HG03575 (cell line): ENCODE data around the gene CNTN2.

Source experiments
- ATAC-seq: cut with Tn5 transposase; IDR thresholded peaks from one replicate; pipeline ENCODE4 v1.9.1; 2021; ENCODE audit not compliant: unreplicated experiment, insufficient number of reproducible peaks, low FRiP score; ENCODE audit errors: extremely low read depth

Gene CNTN2

GRCh38 chr1:205017001-205017400, 26.0 kb upstream of the CNTN2 start:
- ATAC-seq, result no peak

GRCh38 chr1:205017766-205018165, 25.2 kb upstream of the CNTN2 start:
- ATAC-seq, result no peak

DNA sequence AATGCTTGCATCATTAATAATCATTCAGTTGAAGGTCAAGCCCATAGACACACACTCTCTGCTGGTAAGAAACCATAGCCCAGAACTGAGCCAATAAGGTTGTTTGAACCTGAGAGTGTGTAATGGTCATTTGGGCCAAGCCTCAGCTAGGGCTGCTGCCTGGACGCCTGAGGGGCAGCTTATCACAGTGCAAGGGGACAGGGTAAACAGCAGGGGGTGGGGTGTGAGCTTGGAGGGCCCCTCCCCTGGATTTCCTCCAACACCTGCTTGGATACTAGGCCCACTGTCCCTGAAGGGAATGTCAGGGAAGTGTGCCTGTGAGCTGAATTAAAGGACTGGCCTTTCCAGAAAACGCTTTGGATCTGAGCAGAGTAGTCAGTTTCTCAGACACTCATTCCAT, 24.6 kb upstream of the CNTN2 start:
- ATAC-seq, result no peak

- no peak for ATAC-seq
Observed at GRCh38 chr1:205020466-205020865, 22.5 kb upstream of the CNTN2 start.

- ATAC-seq, result no peak
Observed at GRCh38 chr1:205024679-205025078, 18.3 kb upstream of the CNTN2 start.

GRCh38 chr1:205025239-205025638, 17.8 kb upstream of the CNTN2 start:
- no peak for ATAC-seq

DNA sequence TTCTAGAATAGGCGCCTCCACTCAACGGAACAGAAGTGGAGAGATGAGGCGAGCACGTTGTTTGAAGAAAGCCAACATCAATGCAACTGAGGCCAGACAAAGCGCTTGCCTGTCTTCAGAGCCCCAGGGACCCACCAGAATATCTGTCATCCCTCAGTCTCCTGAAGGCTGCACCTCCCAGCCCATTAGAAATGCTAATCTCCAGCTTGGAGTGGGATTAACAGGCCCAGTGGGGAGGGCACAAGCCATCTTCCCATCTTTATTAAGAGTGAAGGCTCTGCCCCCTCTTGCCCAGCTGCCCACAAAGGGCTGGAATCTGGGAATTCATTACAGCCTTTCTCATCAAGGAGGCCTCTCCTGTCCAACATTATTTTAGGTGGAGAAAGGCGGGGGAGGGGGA, 16.8 kb upstream of the CNTN2 start:
- no peak for ATAC-seq

- no peak for ATAC-seq
Observed at GRCh38 chr1:205028390-205028789, 14.6 kb upstream of the CNTN2 start.

DNA sequence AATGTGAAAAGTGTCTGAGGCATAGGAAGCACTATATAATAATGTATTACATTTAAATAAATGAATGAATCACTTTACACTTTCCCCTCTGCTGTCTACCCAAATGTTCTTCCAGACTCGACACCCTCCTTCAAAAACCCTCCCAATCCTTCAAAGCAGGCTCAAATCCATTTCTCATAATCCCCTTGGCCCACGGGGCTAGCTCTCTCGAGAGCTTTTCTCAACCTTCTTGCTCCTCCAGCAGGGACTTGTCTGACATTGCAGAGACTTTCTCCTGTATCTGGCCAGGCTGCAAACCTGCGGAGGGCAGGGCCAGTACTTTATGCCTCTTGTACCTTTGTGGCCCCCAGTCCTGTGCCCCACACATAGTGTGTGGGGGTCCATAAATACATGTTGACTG, 14.1 kb upstream of the CNTN2 start:
- ATAC-seq, result no peak

DNA sequence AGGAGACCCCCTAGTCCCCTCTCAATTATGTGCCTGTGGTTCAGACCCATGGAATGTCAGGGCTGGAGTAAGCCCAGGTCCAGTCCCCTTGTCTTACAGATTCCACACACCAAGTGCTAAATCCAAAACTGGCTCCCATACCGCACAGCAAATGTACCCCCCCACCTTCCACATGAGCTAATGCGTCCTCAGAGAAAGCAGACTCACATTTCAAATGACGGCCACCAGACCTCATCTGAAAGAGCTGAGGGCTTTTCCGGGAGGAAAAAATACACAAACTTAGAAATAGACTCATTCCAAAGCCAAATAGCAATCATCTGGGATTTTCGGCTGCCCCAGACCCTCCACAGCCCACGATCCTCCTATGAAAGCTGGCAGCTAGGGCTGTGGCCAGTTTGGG, 12.8 kb upstream of the CNTN2 start:
- ATAC-seq, result no peak

- ATAC-seq, result no peak
Observed at GRCh38 chr1:205030896-205031295, 12.1 kb upstream of the CNTN2 start.

DNA sequence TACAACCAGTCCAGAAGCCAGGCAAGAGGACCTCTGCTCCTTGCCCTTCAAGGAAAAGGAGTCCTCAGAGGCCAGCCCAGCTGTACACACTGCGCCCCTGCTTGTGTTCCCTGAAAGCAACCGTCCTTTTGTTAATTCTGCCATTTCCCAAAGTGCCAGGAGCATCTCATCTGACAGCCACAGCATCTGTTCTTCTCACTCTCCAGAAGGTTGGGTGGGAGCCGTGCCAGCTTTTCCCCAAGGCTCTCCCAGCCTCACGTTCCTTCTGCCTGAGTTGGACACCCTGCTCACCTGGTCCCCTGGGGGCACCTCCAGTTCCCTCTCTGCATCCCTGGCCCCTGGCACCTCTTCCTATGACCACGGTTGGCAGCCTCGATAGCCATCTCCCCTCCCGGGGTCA, 10.5 kb upstream of the CNTN2 start:
- ATAC-seq, result no peak

GRCh38 chr1:205037539-205037938, 5.5 kb upstream of the CNTN2 start:
- no peak for ATAC-seq

- ATAC-seq, result no peak
Observed at GRCh38 chr1:205038132-205038786, 4.8 kb upstream of the CNTN2 start.

DNA sequence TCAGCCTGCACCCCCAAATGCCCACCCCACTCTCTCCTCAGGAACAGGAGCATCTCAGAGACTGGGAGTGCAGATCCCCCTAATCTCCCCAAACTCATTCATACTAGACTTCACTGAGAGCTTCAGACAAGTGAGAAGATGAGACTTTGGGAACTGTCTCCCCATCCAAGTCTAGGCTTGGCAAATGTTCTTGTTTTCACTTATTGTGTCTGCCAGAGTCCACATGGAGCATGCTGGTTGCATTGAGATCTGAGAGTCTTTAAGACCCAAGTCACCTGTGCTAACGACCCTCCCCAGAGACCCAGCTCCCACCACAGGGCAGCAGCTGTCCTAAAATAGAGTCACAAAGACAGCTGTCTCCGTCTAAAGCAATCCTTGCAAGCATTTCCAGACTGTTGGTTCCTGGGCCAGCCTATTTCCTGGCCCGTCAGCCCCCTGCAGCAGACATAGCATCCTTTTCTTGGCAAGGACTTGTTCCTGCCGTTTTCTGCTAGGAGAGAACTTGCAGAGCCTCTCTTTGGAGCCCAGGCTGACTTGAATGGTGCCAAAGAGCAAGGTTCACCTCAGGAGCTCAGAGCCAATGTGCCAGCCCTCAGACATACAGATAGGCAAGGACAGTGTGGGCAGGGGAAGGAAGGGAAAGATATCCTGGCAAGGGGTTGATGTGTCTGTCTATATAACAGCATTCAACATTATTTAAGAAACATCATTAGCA, 1.9 kb upstream of the CNTN2 start:
- no peak for ATAC-seq

- ATAC-seq, result no peak
Observed at GRCh38 chr1:205041998-205042910, 758 bp upstream of the CNTN2 start.

GRCh38 chr1:205043866-205044265, 854 bp downstream of the CNTN2 start:
- no peak for ATAC-seq

- ATAC-seq, result no peak
Observed at GRCh38 chr1:205044741-205045140, 1.7 kb downstream of the CNTN2 start.

DNA sequence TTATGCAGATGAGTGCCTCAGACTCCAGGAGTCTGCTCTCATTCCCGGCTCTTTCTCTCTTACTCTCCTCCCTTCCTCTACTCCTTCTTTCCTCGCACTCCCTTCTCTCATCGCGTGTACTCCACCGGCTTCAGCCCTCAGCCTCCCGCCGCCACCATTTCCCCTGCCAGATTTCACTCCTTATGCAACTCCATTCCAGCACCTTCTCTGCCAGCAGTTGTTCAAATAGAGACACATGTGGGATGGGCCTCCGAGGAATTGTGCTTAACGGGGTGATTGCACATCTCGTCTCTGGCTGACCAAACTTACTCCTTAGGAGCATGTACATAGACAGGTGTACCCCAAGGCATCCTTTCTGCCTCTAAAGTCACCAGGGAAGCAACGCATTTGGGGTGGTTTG, 2.1 kb downstream of the CNTN2 start:
- ATAC-seq, result no peak

DNA sequence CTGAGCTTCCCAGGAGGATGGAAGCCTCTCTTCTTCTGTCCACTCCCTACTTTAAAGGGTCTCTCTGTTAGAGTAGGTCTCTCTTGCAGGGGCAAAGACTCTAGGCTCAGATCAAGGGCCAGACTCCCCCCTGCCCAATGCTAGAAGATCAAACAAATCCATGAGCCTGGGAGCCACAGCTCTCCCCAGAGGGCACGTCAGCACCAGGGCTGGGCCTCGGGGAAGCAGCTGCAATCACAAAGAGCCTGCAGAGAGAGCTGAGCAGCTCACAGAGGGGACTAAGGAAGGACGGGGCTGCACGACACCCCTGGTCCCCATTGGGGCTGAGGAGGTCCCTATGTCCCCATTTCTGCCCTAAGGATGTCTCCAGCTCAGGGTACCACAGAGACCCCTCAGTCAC, 3.9 kb downstream of the CNTN2 start:
- ATAC-seq, result no peak
